IMR-90 (cell line): ENCODE measurements around the gene GUCY2C. TPM values are rescaled to one million over a fixed set of nuclear protein-coding genes. Genes with fewer than 3 reads are reported as not detected.

ENCODE experiments used
- ATAC-seq: fragments of 200-7000 bp; cut with Tn5 transposase; 2 replicates; pipeline ENCODE4 v1.9.1; 2020; ENCODE audit warnings: low read depth, mild to moderate bottlenecking, moderate library complexity
- BruUV-seq: library from RNA; stranded (reverse); fragments of 400-500 nt; replicated peaks from 2 replicates; lab custom pipeline; 2021; lab: Mats Ljungman, UMichigan
- CTCF ChIA-PET: fragments of 300-600 bp; formaldehyde crosslinking; extraction: SDS; loops from one replicate; lab custom pipeline; 2021; ENCODE audit warnings: antibody characterized with exemption; lab: Yijun Ruan, JAX
- POLR2A ChIA-PET: fragments of 300-600 bp; sonication (Branson Sonifier 250); formaldehyde crosslinking; loops from one replicate; lab custom pipeline; 2022; ENCODE audit warnings: antibody characterized with exemption; ENCODE audit not compliant: unreplicated experiment; lab: Charles Lee
- DNase-seq: peaks from one replicate; pipeline ENCODE4 v3.0.0; 2013
- H2AFZ ChIP-seq: replicated peaks from 2 replicates; pipeline ENCODE3; 2013; ENCODE audit warnings: low read length, mild to moderate bottlenecking; ENCODE audit not compliant: poor library complexity
- H2AK5ac ChIP-seq: 2 replicates; pipeline ENCODE4 v1.6.1; 2013; ENCODE audit warnings: low read depth, low read length, inconsistent platforms
- H2AK9ac ChIP-seq: replicated peaks from 2 replicates; pipeline ENCODE3; 2013; ENCODE audit warnings: mild to moderate bottlenecking, low read depth, low read length, moderate library complexity; ENCODE audit not compliant: poor library complexity
- H2BK120ac ChIP-seq: 2 replicates; pipeline ENCODE4 v1.6.1; 2013; ENCODE audit warnings: low read depth, low read length, inconsistent platforms
- H2BK15ac ChIP-seq: 3 replicates; pipeline ENCODE4 v1.6.1; 2013; ENCODE audit warnings: low read depth, low read length, inconsistent platforms
- H2BK20ac ChIP-seq: 2 replicates; pipeline ENCODE4 v1.6.1; 2013; ENCODE audit warnings: low read depth, mild to moderate bottlenecking, inconsistent platforms, low read length, moderate library complexity
- H2BK5ac ChIP-seq: 2 replicates; pipeline ENCODE4 v1.6.1; 2013; ENCODE audit warnings: mild to moderate bottlenecking, low read depth, low read length, inconsistent platforms; ENCODE audit not compliant: poor library complexity, severe bottlenecking
- H3K14ac ChIP-seq: replicated peaks from 2 replicates; pipeline ENCODE4 v1.6.1; 2013; ENCODE audit warnings: low read depth, low read length, inconsistent platforms
- H3K18ac ChIP-seq: 2 replicates; pipeline ENCODE4 v1.6.1; 2013; ENCODE audit warnings: low read depth, low read length, control low read depth
- H3K23ac ChIP-seq: 2 replicates; pipeline ENCODE4 v1.6.1; 2013; ENCODE audit warnings: low read depth, low read length, inconsistent platforms
- H3K27ac ChIP-seq: 2 replicates; pipeline ENCODE4 v1.5.1; 2013; ENCODE audit warnings: mild to moderate bottlenecking, control low read depth, low read length; ENCODE audit not compliant: insufficient read depth
- H3K27me3 ChIP-seq: 2 replicates; pipeline ENCODE4 v1.6.1; 2013; ENCODE audit warnings: low read length; ENCODE audit not compliant: control insufficient read depth, insufficient read depth
- H3K36me3 ChIP-seq: 2 replicates; pipeline ENCODE4 v1.6.1; 2013; ENCODE audit warnings: low read length, mixed read lengths; ENCODE audit not compliant: control insufficient read depth, insufficient read depth
- H3K4ac ChIP-seq: 2 replicates; pipeline ENCODE4 v1.6.1; 2013; ENCODE audit warnings: low read depth, low read length, inconsistent platforms
- H3K4me1 ChIP-seq: 2 replicates; pipeline ENCODE4 v1.6.1; 2013; ENCODE audit warnings: low read length, mixed read lengths; ENCODE audit not compliant: control insufficient read depth, insufficient read depth
- H3K4me2 ChIP-seq: 2 replicates; pipeline ENCODE4 v1.6.1; 2013; ENCODE audit warnings: low read depth, mild to moderate bottlenecking, control low read depth, low read length, moderate library complexity
- H3K4me3 ChIP-seq: 2 replicates; pipeline ENCODE4 v1.5.1; 2013; ENCODE audit warnings: low read depth, mild to moderate bottlenecking, control low read depth, low read length, moderate library complexity; ENCODE audit not compliant: insufficient read depth
- H3K56ac ChIP-seq: 2 replicates; pipeline ENCODE4 v1.6.1; 2013; ENCODE audit warnings: low read length, inconsistent platforms; ENCODE audit not compliant: insufficient read depth; ENCODE audit errors: extremely low read depth
- H3K79me1 ChIP-seq, 2 experiments: 2 replicates each; pipeline ENCODE4 v1.6.1; 2013; ENCODE audit warnings: low read length in 2 of 2, inconsistent platforms in 1 of 2, low read depth in 1 of 2
- H3K9ac ChIP-seq: 2 replicates; pipeline ENCODE4 v1.6.1; 2013; ENCODE audit warnings: low read depth, low read length, control low read depth
- H3K9me1 ChIP-seq: 2 replicates; pipeline ENCODE4 v1.6.1; 2013; ENCODE audit warnings: low read length, inconsistent platforms; ENCODE audit not compliant: insufficient read depth
- H3K9me3 ChIP-seq: 2 replicates; pipeline ENCODE4 v1.6.1; 2013; ENCODE audit warnings: low read length; ENCODE audit not compliant: control insufficient read depth, insufficient read depth
- H4K20me1 ChIP-seq: 2 replicates; pipeline ENCODE4 v1.6.1; 2013; ENCODE audit warnings: low read length, inconsistent platforms; ENCODE audit not compliant: insufficient read depth
- H4K5ac ChIP-seq: 2 replicates; pipeline ENCODE4 v1.6.1; 2013; ENCODE audit warnings: mild to moderate bottlenecking, low read depth, low read length, control low read depth
- H4K8ac ChIP-seq, 2 experiments: 2 replicates each; pipeline ENCODE4 v1.6.1; 2013; ENCODE audit warnings: low read depth in 2 of 2, low read length in 2 of 2, control low read depth in 1 of 2, inconsistent platforms in 1 of 2
- H4K91ac ChIP-seq: 2 replicates; pipeline ENCODE4 v1.6.1; 2013; ENCODE audit warnings: low read depth, low read length, inconsistent platforms; ENCODE audit not compliant: insufficient read depth
- BHLHE40 ChIP-seq: fragments of 150-350 bp; IDR thresholded peaks from 2 replicates; pipeline ENCODE4 v1.6.1; 2016; ENCODE audit warnings: mild to moderate bottlenecking, low read depth, low read length
- CEBPB ChIP-seq: IDR thresholded peaks from 2 replicates; pipeline ENCODE4 v1.6.1; 2012; ENCODE audit warnings: low read depth, low read length, improper control_type of control experiment
- ELK1 ChIP-seq: fragments of 150-350 bp; IDR thresholded peaks from 2 replicates; pipeline ENCODE4 v1.6.1; 2016; ENCODE audit warnings: low read depth, mild to moderate bottlenecking, low read length, moderate library complexity, borderline replicate concordance
- MAFK ChIP-seq: IDR thresholded peaks from 2 replicates; pipeline ENCODE4 v1.6.1; 2012; ENCODE audit warnings: low read depth, low read length, improper control_type of control experiment
- MAZ ChIP-seq: IDR thresholded peaks from 2 replicates; pipeline ENCODE4 v1.6.1; 2012; ENCODE audit warnings: low read depth, mild to moderate bottlenecking, low read length, improper control_type of control experiment, moderate library complexity, borderline replicate concordance
- POLR2A ChIP-seq: IDR thresholded peaks from 2 replicates; pipeline ENCODE4 v1.6.1; 2012; ENCODE audit warnings: mild to moderate bottlenecking, low read depth, low read length
- RAD21 ChIP-seq: IDR thresholded peaks from 2 replicates; pipeline ENCODE4 v1.6.1; 2012; ENCODE audit warnings: low read length, improper control_type of control experiment
- RCOR1 ChIP-seq: IDR thresholded peaks from 2 replicates; pipeline ENCODE4 v1.6.1; 2012; ENCODE audit warnings: mild to moderate bottlenecking, low read length, improper control_type of control experiment; ENCODE audit not compliant: insufficient replicate concordance
- RFX5 ChIP-seq: IDR thresholded peaks from 2 replicates; pipeline ENCODE4 v1.8.0; 2012; ENCODE audit warnings: low read depth, mild to moderate bottlenecking, low read length, moderate library complexity
- SMC3 ChIP-seq: fragments of 150-350 bp; IDR thresholded peaks from 2 replicates; pipeline ENCODE4 v1.6.1; 2016; ENCODE audit warnings: low read depth, mild to moderate bottlenecking, antibody characterized with exemption, low read length, moderate library complexity
- USF2 ChIP-seq: fragments of 150-350 bp; IDR thresholded peaks from 2 replicates; pipeline ENCODE4 v1.6.1; 2017; ENCODE audit warnings: mild to moderate bottlenecking, antibody characterized with exemption, low read length, low read depth
- WGBS, 2 experiments: methylation state at CpG; one replicate each; pipeline versions ENCODE4 v1.1.5 to v1.1.7; 2013; ENCODE audit warnings: missing lambda C conversion rate in 2 of 2; ENCODE audit not compliant: insufficient read length in 1 of 2; ENCODE audit errors: extremely low coverage in 2 of 2; 5-methylcytosine and 5-hydroxymethylcytosine counted together
- dilution Hi-C: fragments of 300-500 bp; cut with HindIII; formaldehyde crosslinking; loops from one replicate; pipeline ENCODE4 v1.14.3; 2018; ENCODE audit warnings: low sequenced_read_pairs; ENCODE audit not compliant: unreplicated experiment
- in situ Hi-C: fragments of 300-500 bp; cut with MboI; formaldehyde crosslinking; loops from 3 replicates; pipeline ENCODE4 v1.14.3; 2019; ENCODE audit warnings: low sequenced_read_pairs, inconsistent platforms, mixed read lengths
- intact Hi-C: fragments of 100-400 bp; cut with micrococcal nuclease; formaldehyde crosslinking; loops from 2 replicates; pipeline ENCODE4 v1.10.0; 2022
- polyA plus RNA-seq, 3 experiments: library from polyadenylated mRNA; depleted of rRNA; stranded (reverse); fragments of >200 nt; gene quantifications; 2 replicates each; pipeline ENCODE4 v1.2.3, GENCODE V29; 2012; ENCODE audit warnings: low replicate concordance in 1 of 3
- total RNA-seq: library from RNA; depleted of rRNA; stranded (reverse); fragments of >200 nt; gene quantifications from 2 replicates; pipeline ENCODE4 v1.2.3, GENCODE V29; 2012

GUCY2C gene
- total and polyA plus RNA-seq, 2 of the 4 experiments (the other 2 are of a cell fraction) = not detected

GRCh38 chr12:14668591-14668990 is 27.8 kb downstream of the GUCY2C start:
- no TSS peak for BruUV-seq
- CTCF ChIA-PET = interaction anchor here (0.6 kb wide), 2 partner anchors 12 to 695 kb away, joined by 4 to 8 read pairs; no protein-coding TSS in a partner anchor
- Histone ChIP-seq H3K4me2 (no peak overlapping the region), H3K56ac (no peak overlapping the region), H4K91ac (no peak overlapping the region), H2BK120ac (no peak overlapping the region), H2BK15ac (no peak overlapping the region), H4K5ac (no peak overlapping the region), H2AK5ac (no peak overlapping the region), H3K4ac (no peak overlapping the region), H3K36me3 (no peaks in the 10 kb centered on the region), H2BK5ac (no peak overlapping the region), H3K9me1 (no peaks in the 10 kb centered on the region), H3K9me3 (no peaks in the 10 kb centered on the region), H2AK9ac (no peak overlapping the region), H3K4me1 (no peaks in the 10 kb centered on the region), H3K27ac (no peak overlapping the region), H2AFZ (no peak overlapping the region), H3K18ac (no peak overlapping the region), H3K9ac (no peak overlapping the region), H3K79me1 (no peaks in the 10 kb centered on the region), H4K8ac (no peak overlapping the region), H3K14ac (no peak overlapping the region), H3K27me3 (no peaks in the 10 kb centered on the region), H3K23ac (no peak overlapping the region), H2BK20ac (no peak overlapping the region), H3K4me3 (no peak overlapping the region), H4K20me1 (no peaks in the 10 kb centered on the region)
- DNase-seq (no peak), ATAC-seq (no peak)
- POLR2A ChIA-PET = no interaction called here
- intact Hi-C loops = no loop called here
- TF ChIP-seq USF2 = no peak
- TF ChIP-seq SMC3 = no peak
- no peak for TF ChIP-seq MAZ
- TF ChIP-seq CEBPB = no peak
- no peak for TF ChIP-seq RFX5
- TF ChIP-seq MAFK = no peak
- TF ChIP-seq POLR2A = no peak
- TF ChIP-seq RAD21 = no peak
- TF ChIP-seq BHLHE40 = no peak
- no peak for TF ChIP-seq RCOR1
- no peak for TF ChIP-seq ELK1
- dilution Hi-C loops = no loop called here
- WGBS, 2 experiments = 33% methylated on average over 2 of the region's 3 CpGs; no CpG with 5 or more reads in 1 of the 2 experiments
- in situ Hi-C loops = no loop called here
